ENCODE measurements around the gene FLYWCH1.

DNA sequence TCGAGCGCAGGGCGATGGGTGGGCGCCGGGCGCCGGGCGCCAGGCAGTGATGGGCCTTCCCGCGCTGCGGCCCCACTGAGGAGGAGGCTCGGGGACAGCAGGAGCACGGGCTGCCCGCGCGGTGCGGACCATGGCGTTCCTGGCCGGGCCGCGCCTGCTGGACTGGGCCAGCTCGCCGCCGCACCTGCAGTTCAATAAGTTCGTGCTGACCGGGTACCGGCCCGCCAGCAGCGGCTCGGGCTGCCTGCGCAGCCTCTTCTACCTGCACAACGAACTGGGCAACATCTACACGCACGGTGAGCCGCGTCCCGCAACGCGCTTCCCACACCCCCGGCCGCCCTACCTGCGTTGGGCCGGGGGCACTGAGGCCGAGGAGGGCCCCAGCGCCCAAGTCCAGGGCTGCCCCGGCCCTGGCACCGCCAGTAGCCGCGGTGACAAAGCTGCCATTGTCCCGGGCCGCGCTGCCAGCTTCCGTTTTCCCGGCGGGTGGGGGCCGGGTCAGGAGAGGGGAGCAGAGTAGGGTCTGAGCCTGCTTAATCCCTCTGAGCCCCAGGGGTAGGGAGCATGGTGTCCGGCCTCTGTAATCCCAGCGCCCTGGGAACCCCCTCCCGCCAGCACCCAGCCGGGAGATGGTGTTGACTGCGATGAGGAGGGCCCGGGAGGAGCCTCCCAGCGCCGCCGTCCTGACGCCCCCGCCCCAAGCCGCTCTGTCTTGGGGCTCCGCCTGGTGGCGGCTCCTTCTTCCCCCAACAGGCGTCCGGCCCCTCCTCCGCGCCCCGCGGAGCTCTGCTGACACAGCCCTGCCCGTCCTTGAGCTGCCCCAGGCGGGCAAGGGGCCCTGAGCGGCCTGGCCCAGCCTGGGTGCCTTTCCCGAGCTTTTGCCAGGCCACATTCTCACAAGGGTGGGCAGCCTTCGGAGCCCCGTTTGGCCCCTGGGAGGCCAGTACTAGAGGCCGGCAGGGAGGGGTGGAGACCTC, 58.1 kb downstream of the FLYWCH1 start:
- TF ChIP-seq POLR2A (IDR thresholded peaks at IDR 0.05) (no peak), POLR2AphosphoS5 (IDR thresholded peaks at IDR 0.05) (no peak)
